ENCODE data around the gene FREM1. TPM values are rescaled to one million over a fixed set of nuclear protein-coding genes. Genes with fewer than 3 reads are reported as not detected.

The FREM1 gene
- total RNA-seq, 2 donors from 2014 or later = 8.6 to 21.0 TPM

DNA sequence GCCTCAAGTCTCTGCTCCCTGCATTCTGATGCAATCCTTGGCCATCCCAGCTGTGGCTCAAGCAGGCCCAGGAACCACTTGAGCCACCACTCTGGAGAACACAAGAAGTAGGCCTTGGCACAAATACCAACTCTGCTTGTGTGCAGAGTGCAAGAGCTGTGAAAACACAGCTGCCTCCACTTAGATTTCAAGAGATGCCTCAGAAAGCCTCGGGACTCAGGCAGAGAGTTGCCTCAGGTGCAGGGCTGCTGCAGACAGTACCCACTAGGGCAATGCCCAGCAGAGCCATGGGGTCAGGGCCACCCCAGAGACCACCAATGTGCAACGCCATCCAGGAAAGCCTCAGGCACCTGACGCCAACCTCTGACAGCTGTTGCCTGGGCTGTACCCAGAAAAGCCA, 82.4 kb downstream of the FREM1 start:
- Mint-ChIP-seq H3K27ac (no peak overlapping the region), H3K4me3 (no peak overlapping the region), H3K36me3 (ENCODE audit: low read depth) (no peaks in the 10 kb centered on the region), H3K4me1 (no peaks in the 10 kb centered on the region), H3K27me3 (ENCODE audit: insufficient read depth) (no peaks in the 10 kb centered on the region), H3K9me3 (peaks cover 5% of the 10 kb centered on the region)
- H3K4me1 ChIP-seq (ENCODE audit: control insufficient read depth, insufficient read depth, low read length) = no peaks in the 10 kb centered on the region
- no peak overlapping the region for H3K4me3 ChIP-seq (ENCODE audit: low read length)
- TF ChIP-seq, protein P1, sequence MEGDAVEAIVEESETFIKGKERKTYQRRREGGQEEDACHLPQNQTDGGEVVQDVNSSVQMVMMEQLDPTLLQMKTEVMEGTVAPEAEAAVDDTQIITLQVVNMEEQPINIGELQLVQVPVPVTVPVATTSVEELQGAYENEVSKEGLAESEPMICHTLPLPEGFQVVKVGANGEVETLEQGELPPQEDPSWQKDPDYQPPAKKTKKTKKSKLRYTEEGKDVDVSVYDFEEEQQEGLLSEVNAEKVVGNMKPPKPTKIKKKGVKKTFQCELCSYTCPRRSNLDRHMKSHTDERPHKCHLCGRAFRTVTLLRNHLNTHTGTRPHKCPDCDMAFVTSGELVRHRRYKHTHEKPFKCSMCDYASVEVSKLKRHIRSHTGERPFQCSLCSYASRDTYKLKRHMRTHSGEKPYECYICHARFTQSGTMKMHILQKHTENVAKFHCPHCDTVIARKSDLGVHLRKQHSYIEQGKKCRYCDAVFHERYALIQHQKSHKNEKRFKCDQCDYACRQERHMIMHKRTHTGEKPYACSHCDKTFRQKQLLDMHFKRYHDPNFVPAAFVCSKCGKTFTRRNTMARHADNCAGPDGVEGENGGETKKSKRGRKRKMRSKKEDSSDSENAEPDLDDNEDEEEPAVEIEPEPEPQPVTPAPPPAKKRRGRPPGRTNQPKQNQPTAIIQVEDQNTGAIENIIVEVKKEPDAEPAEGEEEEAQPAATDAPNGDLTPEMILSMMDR (conservative IDR thresholded peaks at IDR 0.05) = no peak
- WGBS, 2 experiments (ENCODE audit: insufficient coverage in 1 of 2, insufficient read length in 1 of 2) = 90 to 100% methylated on average over 1 to 3 of the region's 3 CpGs
- H3K27ac ChIP-seq (ENCODE audit: low read depth, low read length) = no peak overlapping the region
- DNase-seq = no peak
- H3K9ac ChIP-seq (ENCODE audit: extremely low read depth, low read length, poor library complexity, severe bottlenecking) = no peak overlapping the region
- H3K27me3 ChIP-seq (ENCODE audit: control insufficient read depth, insufficient read depth, low read length, poor library complexity, severe bottlenecking) = no peaks in the 10 kb centered on the region
- no peaks in the 10 kb centered on the region for H3K9me3 ChIP-seq (ENCODE audit: control insufficient read depth, low read length)
- H3K36me3 ChIP-seq (ENCODE audit: control insufficient read depth, insufficient read depth, low read length) = no peaks in the 10 kb centered on the region

DNA sequence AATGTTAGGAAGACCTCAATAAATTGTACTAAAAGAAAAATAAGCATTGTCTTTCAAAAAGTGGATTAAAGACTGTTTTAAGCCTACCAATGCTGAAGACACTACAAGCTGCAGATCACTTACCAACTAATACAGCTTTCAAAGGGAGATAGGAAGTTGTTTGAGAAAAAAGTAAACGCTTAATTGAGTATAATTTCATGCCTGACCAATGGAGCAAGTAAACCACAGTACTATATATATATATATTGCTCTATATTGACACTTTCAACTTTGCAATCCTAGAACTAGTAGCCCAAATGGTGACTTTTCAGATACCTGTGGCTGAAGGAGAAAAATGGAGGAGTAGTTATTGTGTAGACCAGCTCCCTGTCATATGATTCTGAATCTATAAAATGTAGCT, 85.7 kb downstream of the FREM1 start:
- H3K27me3 Mint-ChIP-seq (ENCODE audit: insufficient read depth) = no peaks in the 10 kb centered on the region
- H3K27ac Mint-ChIP-seq = no peak overlapping the region
- Histone ChIP-seq H3K36me3 (ENCODE audit: control insufficient read depth, insufficient read depth, low read length) (no peaks in the 10 kb centered on the region), H3K9me3 (ENCODE audit: control insufficient read depth, low read length) (no peaks in the 10 kb centered on the region), H3K4me3 (ENCODE audit: low read length) (no peak overlapping the region), H3K27ac (ENCODE audit: low read depth, low read length) (no peak overlapping the region), H3K27me3 (ENCODE audit: control insufficient read depth, insufficient read depth, low read length, poor library complexity, severe bottlenecking) (no peaks in the 10 kb centered on the region), H3K9ac (ENCODE audit: extremely low read depth, low read length, poor library complexity, severe bottlenecking) (no peak overlapping the region), H3K4me1 (ENCODE audit: control insufficient read depth, insufficient read depth, low read length) (no peaks in the 10 kb centered on the region)
- DNase-seq = no peak
- no CpG with 5 or more reads among the region's 1 CpG for WGBS, 2 experiments (ENCODE audit: insufficient coverage in 1 of 2, insufficient read length in 1 of 2)
- H3K4me1 Mint-ChIP-seq = no peaks in the 10 kb centered on the region
- no peaks in the 10 kb centered on the region for H3K9me3 Mint-ChIP-seq
- H3K36me3 Mint-ChIP-seq (ENCODE audit: low read depth) = no peaks in the 10 kb centered on the region
- H3K4me3 Mint-ChIP-seq = no peak overlapping the region
- TF ChIP-seq, protein P1 (conservative IDR thresholded peaks at IDR 0.05) = no peak

DNA sequence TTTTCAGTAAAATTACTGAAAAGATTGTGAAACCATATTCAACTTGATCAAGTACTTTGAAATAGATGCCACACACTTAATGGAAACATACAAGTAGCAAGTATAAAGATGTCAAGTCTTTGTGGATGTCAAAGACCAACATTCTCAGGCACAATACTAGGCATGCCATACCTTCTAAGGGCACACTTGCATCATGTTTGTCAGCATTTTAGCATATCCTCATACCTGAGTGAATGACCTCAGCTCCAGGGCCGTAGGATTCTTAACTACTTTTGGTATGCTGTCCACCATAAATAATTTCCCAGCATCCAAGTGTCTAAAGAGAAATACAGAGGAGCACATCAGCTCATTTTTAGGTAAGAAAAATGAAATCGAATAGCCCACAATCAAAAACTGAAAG, 86.4 kb downstream of the FREM1 start:
- WGBS, 2 experiments (ENCODE audit: insufficient coverage in 1 of 2, insufficient read length in 1 of 2) = 92 to 100% methylated on average over 2 of the region's 2 CpGs
- H3K4me1 Mint-ChIP-seq = no peaks in the 10 kb centered on the region
- no peaks in the 10 kb centered on the region for H3K27me3 Mint-ChIP-seq (ENCODE audit: insufficient read depth)
- Histone ChIP-seq H3K27ac (ENCODE audit: low read depth, low read length) (no peak overlapping the region), H3K9ac (ENCODE audit: extremely low read depth, low read length, poor library complexity, severe bottlenecking) (no peak overlapping the region), H3K36me3 (ENCODE audit: control insufficient read depth, insufficient read depth, low read length) (no peaks in the 10 kb centered on the region), H3K4me1 (ENCODE audit: control insufficient read depth, insufficient read depth, low read length) (no peaks in the 10 kb centered on the region), H3K4me3 (ENCODE audit: low read length) (no peak overlapping the region), H3K9me3 (ENCODE audit: control insufficient read depth, low read length) (no peaks in the 10 kb centered on the region), H3K27me3 (ENCODE audit: control insufficient read depth, insufficient read depth, low read length, poor library complexity, severe bottlenecking) (no peaks in the 10 kb centered on the region)
- no peak overlapping the region for H3K4me3 Mint-ChIP-seq
- no peak overlapping the region for H3K27ac Mint-ChIP-seq
- no peak for DNase-seq
- TF ChIP-seq, protein P1 (conservative IDR thresholded peaks at IDR 0.05) = no peak
- no peaks in the 10 kb centered on the region for H3K36me3 Mint-ChIP-seq (ENCODE audit: low read depth)
- no peaks in the 10 kb centered on the region for H3K9me3 Mint-ChIP-seq
